Measurements from ENCODE around the gene ELAVL1.
"Not testable (repeated sequence)": the region's sequence is repeated elsewhere in the genome, so short reads cannot be mapped to it uniquely, and the experiment has no call there.

The ELAVL1 gene

GRCh38 chr19:7932930-7933300 lies 72.5 kb downstream of the ELAVL1 start:
- no peak for DNase-seq

- no peak for DNase-seq
Observed at GRCh38 chr19:7932276-7932929, 73.0 kb downstream of the ELAVL1 start.

GRCh38 chr19:7931221-7932061 lies 74.0 kb downstream of the ELAVL1 start:
- DNase-seq = no peak

- DNase-seq = no peak
Observed at GRCh38 chr19:7930765-7931164, 74.7 kb downstream of the ELAVL1 start.

- DNase-seq = not testable (repeated sequence)
Observed at GRCh38 chr19:7930030-7930429, 75.4 kb downstream of the ELAVL1 start.

GRCh38 chr19:7928741-7929701 lies 76.4 kb downstream of the ELAVL1 start:
- DNase-seq = peak; percentile 81

- DNase-seq = no peak
Observed at GRCh38 chr19:7928334-7928706, 77.1 kb downstream of the ELAVL1 start.

- no peak for DNase-seq
Observed at GRCh38 chr19:7927605-7928333, 77.7 kb downstream of the ELAVL1 start.

- DNase-seq = no peak
Observed at GRCh38 chr19:7926727-7927604, 78.5 kb downstream of the ELAVL1 start.

- DNase-seq = peak; percentile 55
Observed at GRCh38 chr19:7926021-7926726, 79.3 kb downstream of the ELAVL1 start, which contains the start of gene CTXN1. TSS of gene CTXN1 (minus strand) at chr19:7926135. CDS start at chr19:7925538, 597 bp downstream.

GRCh38 chr19:7925171-7925851 lies 80.1 kb downstream of the ELAVL1 start:
- DNase-seq = peak; percentile 75

- no peak for DNase-seq
Observed at GRCh38 chr19:7924651-7925170, 80.7 kb downstream of the ELAVL1 start.

- no peak for DNase-seq
Observed at GRCh38 chr19:7924241-7924640, 81.2 kb downstream of the ELAVL1 start.

- DNase-seq = no peak
Observed at GRCh38 chr19:7923295-7924191, 81.9 kb downstream of the ELAVL1 start.

- no peak for DNase-seq
Observed at GRCh38 chr19:7922836-7923195, 82.6 kb downstream of the ELAVL1 start.

GRCh38 chr19:7921967-7922835 lies 83.2 kb downstream of the ELAVL1 start:
- no peak for DNase-seq

GRCh38 chr19:7921302-7921966 lies 84.0 kb downstream of the ELAVL1 start:
- DNase-seq = no peak
